K562 (cell line): ENCODE measurements around the gene RPL36AL. TPM values are rescaled to one million over a fixed set of nuclear protein-coding genes. Genes with fewer than 3 reads are reported as not detected.

Source experiments
- ADNP ChIP-seq: fragments of 200-800 bp; sonication (Bioruptor generic); IDR thresholded peaks from 2 replicates; pipeline ENCODE4 v1.6.1; 2016; ENCODE audit warnings: missing genetic modification characterization, missing compliant biosample characterization
- BMI1 ChIP-seq: fragments of 150-350 bp; IDR thresholded peaks from 2 replicates; pipeline ENCODE4 v1.6.1; 2014; ENCODE audit warnings: low read length
- CHD2 ChIP-seq: IDR thresholded peaks from 2 replicates; pipeline ENCODE4 v1.6.1; 2011; ENCODE audit warnings: low read depth, low read length
- EWSR1 ChIP-seq: fragments of 450-650 bp; IDR thresholded peaks from 2 replicates; pipeline ENCODE4 v1.6.1; 2018; ENCODE audit warnings: borderline replicate concordance, mild to moderate bottlenecking, low read depth, moderate library complexity; ENCODE audit not compliant: partially characterized antibody
- GATAD2B ChIP-seq: fragments of 450-650 bp; IDR thresholded peaks from 2 replicates; pipeline ENCODE4 v1.6.1; 2017; ENCODE audit warnings: mild to moderate bottlenecking, borderline replicate concordance
- HOXB6 ChIP-seq: fragments of 250-450 bp; sonication (Bioruptor Pico); IDR thresholded peaks from 2 replicates; pipeline ENCODE4 v1.5.1; 2022; ENCODE audit warnings: mild to moderate bottlenecking, borderline replicate concordance
- LCOR ChIP-seq: sonication (generic); formaldehyde crosslinking; IDR thresholded peaks from 2 replicates; pipeline ENCODE4 v1.8.0; 2022; ENCODE audit warnings: mild to moderate bottlenecking, missing genetic modification reagents
- MXI1 ChIP-seq: IDR thresholded peaks from 2 replicates; pipeline ENCODE4 v1.6.1; 2011; ENCODE audit warnings: low read depth, mild to moderate bottlenecking, improper control_type of control experiment, low read length
- TAF7 ChIP-seq: fragments of 450-650 bp; IDR thresholded peaks from 2 replicates; pipeline ENCODE4 v1.6.1; 2016; ENCODE audit warnings: missing genetic modification characterization, missing compliant biosample characterization
- ZNF644 ChIP-seq: fragments of 200-800 bp; sonication (Bioruptor generic); IDR thresholded peaks from 2 replicates; pipeline ENCODE4 v1.6.1; 2016; ENCODE audit warnings: low read depth, missing genetic modification characterization, missing compliant biosample characterization
- polyA plus RNA-seq, 8 experiments: library from polyadenylated mRNA; depleted of rRNA in 4 of 8; stranded (reverse) in 5 of 8; unstranded in 3 of 8; fragments of >200 nt; fragmentation: Nextera tagmentation in 2 of 8; fragmentation: Illumina TruSeq in 1 of 8; extraction: Ambion mirVana in 2 of 8; extraction: Trizol in 1 of 8; gene quantifications; 2 replicates each; pipeline versions ENCODE4 v1.2.1 to v1.2.3, GENCODE V29; 2011 to 2014; ENCODE audit warnings: inconsistent platforms in 1 of 8, missing spikeins in 1 of 8
- total RNA-seq, 7 experiments: library from RNA; depleted of rRNA in 6 of 7; stranded (reverse); fragments of >200 nt in 6 of 7; fragmentation: Illumina TruSeq in 2 of 7; extraction: Trizol in 2 of 7; gene quantifications; 2 replicates each; pipeline versions ENCODE4 v1.2.1 to v1.2.3, GENCODE V29; 2011 to 2021; ENCODE audit warnings: low replicate concordance in 1 of 7
- TF ChIP-seq, protein P1 (sequence below): fragments of 250-450 bp; sonication (Bioruptor Pico); IDR thresholded peaks from 2 replicates; pipeline ENCODE4 v1.4.0; 2020; ENCODE audit warnings: mild to moderate bottlenecking
- TF ChIP-seq, protein P2 (sequence below): sonication (generic); IDR thresholded peaks from 2 replicates; pipeline ENCODE4 v1.6.1; 2016
- TF ChIP-seq, protein P3 (sequence below): fragments of 250-450 bp; sonication (Bioruptor Pico); IDR thresholded peaks from 2 replicates; pipeline ENCODE4 v1.5.0; 2021; ENCODE audit warnings: mild to moderate bottlenecking, moderate library complexity

Gene RPL36AL
- total and polyA plus RNA-seq, 9 of the 15 experiments (the other 6 are each of a cell fraction or from before 2014, with no cell fraction given): 146 to 674 (median 360) TPM

DNA sequence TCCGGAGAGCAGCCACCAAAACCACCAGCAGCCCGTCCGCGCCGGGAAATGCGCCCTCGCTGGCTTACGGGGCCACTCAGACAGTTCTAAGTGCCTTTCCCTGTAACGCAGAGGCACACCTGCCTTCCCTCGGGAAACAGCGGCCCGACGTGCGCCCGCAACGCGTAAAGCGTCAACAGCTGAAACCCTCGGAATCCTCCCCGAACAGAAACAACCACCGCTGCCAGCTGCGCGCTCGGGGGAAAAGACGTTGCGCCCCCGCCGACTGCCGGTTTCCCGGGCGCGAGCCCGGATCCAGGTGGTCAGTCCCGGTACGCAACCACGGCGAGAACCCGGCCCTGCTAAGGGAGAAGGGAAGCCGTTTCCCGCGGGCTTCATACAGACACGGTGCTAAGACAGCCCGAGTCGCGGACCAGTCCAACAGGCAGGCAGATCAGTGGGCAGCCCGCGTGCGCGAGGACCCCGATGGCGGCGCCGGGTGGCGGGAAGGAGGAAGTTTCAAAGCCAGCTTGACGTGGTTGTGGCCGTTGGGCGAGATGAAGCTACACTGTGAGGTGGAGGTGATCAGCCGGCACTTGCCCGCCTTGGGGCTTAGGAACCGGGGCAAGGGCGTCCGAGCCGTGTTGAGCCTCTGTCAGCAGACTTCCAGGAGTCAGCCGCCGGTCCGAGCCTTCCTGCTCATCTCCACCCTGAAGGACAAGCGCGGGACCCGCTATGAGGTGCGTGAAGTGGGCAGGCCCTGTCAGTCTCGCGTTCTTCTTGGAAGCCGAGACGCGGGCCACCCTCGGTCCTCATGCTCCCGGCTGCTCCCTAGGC is 21.7 kb downstream of the RPL36AL start, which contains the start of gene LRR1 (continued):
- TF ChIP-seq, protein P1, sequence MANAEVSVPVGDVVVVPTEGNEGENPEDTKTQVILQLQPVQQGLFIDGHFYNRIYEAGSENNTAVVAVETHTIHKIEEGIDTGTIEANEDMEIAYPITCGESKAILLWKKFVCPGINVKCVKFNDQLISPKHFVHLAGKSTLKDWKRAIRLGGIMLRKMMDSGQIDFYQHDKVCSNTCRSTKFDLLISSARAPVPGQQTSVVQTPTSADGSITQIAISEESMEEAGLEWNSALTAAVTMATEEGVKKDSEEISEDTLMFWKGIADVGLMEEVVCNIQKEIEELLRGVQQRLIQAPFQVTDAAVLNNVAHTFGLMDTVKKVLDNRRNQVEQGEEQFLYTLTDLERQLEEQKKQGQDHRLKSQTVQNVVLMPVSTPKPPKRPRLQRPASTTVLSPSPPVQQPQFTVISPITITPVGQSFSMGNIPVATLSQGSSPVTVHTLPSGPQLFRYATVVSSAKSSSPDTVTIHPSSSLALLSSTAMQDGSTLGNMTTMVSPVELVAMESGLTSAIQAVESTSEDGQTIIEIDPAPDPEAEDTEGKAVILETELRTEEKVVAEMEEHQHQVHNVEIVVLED (CRISPR knock-in tag): peak; percentile 50
- no peak for TF ChIP-seq ADNP (tag)
- 0 out of 2 replicates have a peak, but pooled peaks have one; percentile 3 for TF ChIP-seq MXI1
- no peak for TF ChIP-seq GATAD2B
- no peak for TF ChIP-seq EWSR1
- TF ChIP-seq BMI1: no peak
- TF ChIP-seq ZNF644 (tag): no peak
- TF ChIP-seq, protein P2, sequence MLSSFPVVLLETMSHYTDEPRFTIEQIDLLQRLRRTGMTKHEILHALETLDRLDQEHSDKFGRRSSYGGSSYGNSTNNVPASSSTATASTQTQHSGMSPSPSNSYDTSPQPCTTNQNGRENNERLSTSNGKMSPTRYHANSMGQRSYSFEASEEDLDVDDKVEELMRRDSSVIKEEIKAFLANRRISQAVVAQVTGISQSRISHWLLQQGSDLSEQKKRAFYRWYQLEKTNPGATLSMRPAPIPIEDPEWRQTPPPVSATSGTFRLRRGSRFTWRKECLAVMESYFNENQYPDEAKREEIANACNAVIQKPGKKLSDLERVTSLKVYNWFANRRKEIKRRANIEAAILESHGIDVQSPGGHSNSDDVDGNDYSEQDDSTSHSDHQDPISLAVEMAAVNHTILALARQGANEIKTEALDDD: no peak
- no peak; the same call in 1 of the 2 replicates for TF ChIP-seq LCOR (CRISPR knock-in tag)
- TF ChIP-seq TAF7: peak; percentile 84
- TF ChIP-seq, protein P3, sequence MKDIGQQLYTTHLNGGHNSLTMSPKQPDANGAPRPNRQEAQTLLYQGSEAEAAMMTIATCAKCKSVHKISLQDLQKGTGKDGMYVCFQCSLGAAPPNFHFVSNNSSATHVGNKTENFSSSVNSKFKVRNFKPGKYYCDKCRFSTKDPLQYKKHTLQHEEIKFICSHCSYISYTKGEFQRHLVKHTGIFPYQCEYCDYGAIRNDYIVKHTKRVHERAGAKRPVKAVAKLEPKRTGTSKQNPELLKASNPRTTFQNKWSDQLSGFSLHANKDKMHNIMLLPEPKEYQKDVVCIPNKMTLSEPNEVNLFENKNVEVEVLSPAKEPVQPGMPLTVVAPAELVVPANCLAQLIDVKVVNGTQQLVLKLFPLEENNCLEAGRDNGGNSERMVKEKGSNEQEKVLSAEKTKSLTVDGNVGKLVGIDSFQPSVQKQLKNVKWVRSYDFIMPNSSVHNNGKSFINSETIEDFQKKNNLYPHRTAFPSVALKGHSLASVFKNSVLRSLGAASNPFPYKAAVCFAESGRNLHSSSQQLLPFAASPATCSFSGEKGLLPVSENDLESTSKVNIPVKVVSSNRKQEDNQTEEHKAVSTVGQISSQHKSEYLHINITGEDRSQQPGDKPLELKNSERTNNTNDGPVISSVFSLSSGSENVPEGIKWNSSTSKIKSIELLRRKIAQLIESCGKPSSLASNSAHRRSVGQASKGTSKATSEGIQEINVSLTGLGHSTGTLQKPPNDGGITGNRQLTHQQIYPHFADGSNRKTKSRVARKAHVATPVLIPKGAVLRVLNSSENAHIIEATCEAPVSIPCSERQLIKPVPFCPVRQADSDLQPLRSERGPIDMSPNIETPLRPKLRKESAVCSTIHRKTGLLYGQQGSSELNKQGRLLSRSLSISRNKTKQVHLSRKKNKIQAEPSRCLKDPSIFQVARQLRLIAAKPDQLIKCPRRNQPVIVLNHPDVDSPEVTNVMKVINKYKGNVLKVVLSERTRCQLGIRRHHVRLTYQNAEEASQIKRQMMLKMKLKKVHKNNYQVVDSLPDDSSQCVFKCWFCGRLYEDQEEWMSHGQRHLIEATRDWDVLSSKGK (CRISPR knock-in tag): no peak
- peak; percentile 89 for TF ChIP-seq CHD2
- no peak for TF ChIP-seq HOXB6 (CRISPR knock-in tag)
